GM11168 (cell line): ENCODE data around the gene DEFB121.
"Not testable (repeated sequence)": the region's sequence is repeated elsewhere in the genome, so short reads cannot be mapped to it uniquely, and the experiment has no call there.

Experiments
- in situ Hi-C: fragments of 300-500 bp; cut with MboI; formaldehyde crosslinking; loops from one replicate; pipeline ENCODE4 v1.12.0; 2022; ENCODE audit warnings: low sequenced_read_pairs; ENCODE audit not compliant: unreplicated experiment

DEFB121 gene, protein sequence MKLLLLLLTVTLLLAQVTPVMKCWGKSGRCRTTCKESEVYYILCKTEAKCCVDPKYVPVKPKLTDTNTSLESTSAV

DNA sequence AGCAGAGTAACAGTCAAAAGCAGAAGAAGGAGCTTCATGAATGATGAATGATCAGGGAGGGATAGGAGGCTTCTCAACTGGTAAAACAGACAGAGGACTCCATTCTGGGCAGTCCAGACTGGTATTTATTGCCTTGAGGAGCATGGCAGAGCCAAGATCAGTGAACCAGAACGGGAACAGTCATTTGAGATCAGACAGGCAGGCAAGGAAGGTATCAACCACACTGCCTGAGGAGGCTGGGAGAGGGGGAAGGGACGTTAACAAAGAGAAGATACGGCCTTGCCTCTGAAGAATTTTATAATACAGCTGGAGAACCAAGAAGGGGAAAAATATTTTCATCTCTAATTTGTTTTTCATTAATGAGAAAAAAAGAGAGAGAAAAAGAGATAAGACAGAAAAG, at the start of gene DEFB121:
TSS of gene DEFB121 (minus strand) at position 101 of the 400 bp plus-strand sequence. CDS start at position 38, 63 bp downstream.
- in situ Hi-C loops = no loop called here

DNA sequence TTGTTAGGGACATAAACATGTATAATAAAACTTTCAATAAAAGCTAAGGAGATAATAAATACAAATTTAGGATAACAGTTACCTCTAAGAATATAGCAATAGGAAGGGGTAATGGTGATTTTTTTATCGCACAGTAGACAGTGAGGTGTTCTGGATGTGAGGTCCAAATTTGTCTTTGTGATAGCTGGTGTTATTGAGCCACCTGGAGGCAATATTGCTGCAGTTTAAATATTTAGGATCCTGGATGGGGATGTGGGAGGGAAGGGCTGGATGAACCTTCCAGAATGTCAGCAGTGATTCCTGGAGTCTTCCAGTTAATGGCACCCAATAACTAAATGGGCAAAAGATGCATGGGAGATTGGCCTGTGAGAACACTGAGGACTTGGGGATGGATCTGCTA, 48.3 kb upstream of the DEFB121 start:
- in situ Hi-C loops = loop anchor here (5.0 kb wide), 1 partner anchor 48 kb away; no protein-coding TSS in a partner anchor

DNA sequence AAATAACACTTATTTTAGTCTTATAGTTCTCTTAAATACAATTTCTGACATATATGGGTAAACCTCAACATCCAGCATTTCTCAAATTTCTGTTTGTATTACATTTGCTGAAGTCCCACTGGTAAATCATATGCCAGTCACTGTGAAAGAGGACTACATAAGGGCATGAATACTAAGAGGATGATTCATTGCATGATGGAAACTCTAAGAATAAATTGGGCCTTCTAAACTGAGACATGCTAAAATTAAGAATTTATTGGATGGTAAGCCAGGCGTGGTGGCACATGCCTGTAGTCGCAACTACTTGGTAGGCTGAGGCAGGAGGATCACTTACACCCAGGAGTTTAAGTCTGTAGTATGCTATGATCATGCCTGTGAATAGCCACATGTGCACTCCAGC, 46.6 kb upstream of the DEFB121 start:
- in situ Hi-C loops = loop anchor here (5.0 kb wide), 1 partner anchor 50 kb away; no protein-coding TSS in a partner anchor

DNA sequence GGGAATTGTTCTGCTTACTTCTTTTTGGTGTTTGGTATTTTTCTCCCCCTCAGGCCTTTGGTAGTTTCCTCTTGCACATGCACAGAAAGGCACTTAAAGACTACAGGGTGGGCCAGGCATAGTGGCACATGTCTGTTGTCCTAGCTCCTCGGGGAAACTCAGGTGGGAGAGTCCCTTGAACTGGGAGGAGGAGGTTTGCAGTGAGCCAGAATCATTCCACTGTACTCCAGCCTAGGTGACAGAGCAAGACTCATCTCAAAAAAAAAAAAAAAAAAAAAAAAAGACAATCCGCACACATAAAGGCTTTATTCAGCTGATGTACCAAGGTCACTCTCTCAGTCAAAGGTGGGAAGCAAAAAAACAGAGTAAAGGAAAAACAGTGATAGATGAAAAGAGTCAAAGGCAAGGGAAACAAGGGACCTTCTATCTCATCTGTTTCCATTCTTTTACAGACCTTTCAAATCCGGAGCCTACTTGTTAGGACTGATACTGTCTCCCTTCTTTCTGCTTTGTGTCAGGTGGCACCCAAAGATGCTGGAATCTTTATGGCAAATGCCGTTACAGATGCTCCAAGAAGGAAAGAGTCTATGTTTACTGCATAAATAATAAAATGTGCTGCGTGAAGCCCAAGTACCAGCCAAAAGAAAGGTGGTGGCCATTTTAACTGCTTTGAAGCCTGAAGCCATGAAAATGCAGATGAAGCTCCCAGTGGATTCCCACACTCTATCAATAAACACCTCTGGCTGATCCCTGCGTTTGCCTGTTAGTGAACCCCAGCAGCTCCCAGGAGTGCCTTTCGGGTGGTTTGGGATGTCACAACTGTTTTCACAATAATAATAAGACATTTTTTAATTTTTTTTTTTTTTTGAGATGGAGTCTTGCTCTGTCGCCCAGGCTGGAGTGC, 43.7 kb upstream of the DEFB121 start:
- in situ Hi-C loops = loop anchor here (5.0 kb wide), 1 partner anchor 53 kb away; no protein-coding TSS in a partner anchor

DNA sequence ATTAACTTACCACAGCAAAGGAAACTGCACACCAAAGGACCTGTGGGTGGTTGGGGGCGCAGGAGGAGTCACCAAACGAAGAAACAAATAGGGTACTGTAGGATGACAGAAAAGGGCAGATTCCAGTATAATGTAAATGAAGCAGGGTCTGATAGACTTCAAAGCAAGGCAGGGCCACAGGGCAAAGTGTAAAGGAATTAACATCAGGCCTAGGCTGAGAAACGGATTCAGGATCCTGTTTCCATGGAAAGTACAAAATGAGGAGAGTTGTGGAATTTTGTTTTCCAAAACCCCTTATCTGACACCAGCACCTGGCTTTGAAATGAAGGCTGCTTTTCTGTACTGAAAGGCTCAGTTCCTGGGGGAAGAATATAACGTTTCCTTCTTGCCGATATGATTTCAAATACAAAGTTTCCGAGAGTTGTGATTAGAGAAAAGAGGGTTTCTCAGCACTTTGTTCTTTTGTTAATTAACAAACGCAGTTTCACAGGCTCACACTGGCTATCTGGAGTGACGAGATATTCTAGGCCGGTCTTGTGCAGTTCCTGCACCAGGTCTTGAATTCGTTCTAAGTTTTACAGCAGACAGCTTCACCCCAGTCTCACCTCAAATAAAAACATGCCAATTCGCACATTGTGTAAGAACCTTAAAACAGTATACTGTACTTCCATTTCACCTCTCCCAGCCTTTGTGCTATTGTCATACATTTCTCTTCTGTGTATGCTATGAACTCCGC, 40.2 kb upstream of the DEFB121 start:
- in situ Hi-C loops = no loop called here

DNA sequence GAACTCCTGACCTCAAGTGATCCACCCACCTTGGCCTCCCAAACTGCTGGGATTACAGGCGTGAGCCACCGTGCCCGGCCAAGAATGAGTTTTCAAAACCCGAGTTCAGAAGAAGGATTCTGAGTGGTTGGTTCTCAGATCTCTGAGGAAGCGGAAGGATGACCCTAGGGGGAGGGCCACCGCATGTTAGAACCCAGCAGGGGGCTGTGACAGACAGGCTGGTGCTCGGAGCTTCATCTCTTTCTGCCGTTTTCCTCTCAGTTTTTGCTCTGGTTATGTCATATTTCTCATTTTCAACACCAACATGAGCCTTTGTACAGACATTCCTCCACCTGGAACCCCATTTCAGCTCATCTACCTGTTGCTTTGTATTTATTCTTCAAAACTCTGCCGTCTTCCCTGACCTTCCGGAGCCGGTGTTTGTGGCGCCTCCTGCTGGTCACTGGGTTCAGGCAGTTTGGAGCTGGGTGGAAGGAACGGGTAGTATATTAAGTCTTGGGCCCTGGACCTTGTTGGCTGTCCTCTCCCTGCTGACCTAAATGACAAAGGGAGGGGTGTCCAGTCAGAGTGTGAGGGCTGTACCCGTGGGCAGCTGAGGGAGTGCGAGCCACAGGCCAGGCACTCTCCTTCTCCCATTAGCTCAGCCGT, 34.1 kb upstream of the DEFB121 start, which contains the start of gene DEFB123:
TSS of gene DEFB123 (plus strand) at position 621 of the 648 bp plus-strand sequence. CDS start 67 bp downstream, outside the sequence.
- in situ Hi-C loops = no loop called here

DNA sequence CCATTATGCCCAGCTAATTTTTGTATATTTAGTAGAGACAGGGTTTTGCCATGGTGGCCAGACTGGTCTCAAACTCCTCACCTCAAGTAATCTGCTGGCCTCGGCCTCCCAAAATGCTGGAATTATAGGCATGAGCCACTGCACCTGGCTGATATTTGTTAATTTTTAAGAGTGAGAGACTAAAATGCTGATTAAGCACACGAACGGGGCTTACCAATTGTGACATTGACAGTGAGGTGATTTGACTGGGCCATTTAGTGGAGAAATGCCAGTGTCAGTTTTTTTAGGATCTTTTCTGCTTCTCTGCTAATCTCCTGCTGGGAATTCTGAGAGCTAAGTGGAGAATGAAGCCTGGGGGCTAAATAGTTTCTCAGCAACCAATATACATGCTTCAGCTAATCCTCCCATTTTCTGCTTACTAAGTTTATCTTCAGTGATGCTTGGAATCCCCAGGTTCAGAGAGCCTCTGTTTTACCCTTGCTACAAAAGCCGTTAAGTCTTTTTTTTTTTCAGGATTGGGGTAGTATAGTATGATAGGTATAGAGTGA, 24.6 kb upstream of the DEFB121 start:
- in situ Hi-C loops = no loop called here

DNA sequence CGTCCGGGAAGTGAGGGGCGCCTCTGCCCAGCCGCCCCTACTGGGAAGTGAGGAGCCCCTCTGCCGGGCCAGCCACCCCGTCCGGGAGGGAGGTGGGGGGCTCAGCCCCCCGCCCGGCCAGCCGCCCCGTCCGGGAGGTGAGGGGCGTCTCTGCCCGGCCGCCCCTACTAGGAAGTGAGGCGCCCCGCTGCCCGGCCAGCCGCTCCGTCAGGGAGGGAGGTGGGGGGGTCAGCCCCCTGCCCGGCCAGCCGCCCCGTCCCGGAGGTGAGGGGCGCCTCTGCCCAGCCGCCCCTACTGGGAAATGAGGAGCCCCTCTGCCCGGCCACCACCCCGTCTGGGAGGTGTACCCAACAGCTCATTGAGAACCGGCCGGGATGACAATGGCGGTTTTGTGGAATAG, 21.6 kb upstream of the DEFB121 start:
- in situ Hi-C loops = not testable (repeated sequence)

DNA sequence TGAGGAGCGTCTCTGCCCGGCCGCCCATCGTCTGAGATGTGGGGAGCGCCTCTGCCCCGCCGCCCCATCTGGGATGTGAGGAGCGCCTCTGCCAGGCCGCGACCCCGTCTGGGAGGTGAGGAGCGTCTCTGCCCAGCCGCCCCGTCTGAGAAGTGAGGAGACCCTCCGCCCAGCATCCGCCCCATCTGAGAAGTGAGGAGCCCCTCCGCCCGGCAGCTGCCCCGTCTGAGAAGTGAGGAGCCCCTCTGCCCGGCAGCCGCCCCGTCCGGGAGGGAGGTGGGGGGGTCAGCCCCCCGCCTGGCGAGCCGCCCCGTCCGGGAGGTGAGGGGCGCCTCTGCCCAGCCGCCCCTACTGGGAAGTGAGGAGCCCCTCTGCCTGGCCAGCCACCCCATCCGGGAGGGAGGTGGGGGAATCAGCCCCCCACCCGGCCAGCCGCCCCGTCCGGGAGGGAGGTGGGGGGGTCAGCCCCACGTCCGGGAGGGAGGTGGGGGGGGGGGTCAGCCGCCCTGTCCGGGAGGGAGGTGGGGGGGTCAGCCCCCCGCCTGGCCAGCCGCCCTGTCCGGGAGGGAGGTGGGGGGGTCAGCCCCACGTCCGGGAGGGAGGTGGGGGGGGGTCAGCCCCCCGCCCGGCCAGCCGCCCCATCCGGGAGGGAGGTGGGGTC, 21.0 kb upstream of the DEFB121 start:
- in situ Hi-C loops = not testable (repeated sequence)

DNA sequence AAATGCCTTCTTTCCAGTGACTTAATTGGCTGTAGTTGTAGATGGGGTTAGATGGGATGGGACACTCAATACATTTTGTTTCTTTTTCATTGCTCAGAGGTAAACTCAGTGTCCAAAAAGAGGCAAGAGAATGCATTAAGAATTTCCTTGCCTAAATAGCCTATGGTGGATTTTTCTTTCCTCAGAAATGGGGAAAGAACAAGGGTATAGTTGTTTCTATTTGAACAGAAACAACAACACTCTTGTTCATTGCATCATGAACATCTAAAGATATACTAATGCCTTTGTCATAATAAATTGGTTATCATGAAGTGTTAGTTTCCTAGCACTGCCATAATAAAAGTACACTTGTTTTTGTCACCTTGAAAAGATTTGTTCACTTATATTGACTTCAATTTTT, 19.8 kb upstream of the DEFB121 start:
- in situ Hi-C loops = no loop called here

DNA sequence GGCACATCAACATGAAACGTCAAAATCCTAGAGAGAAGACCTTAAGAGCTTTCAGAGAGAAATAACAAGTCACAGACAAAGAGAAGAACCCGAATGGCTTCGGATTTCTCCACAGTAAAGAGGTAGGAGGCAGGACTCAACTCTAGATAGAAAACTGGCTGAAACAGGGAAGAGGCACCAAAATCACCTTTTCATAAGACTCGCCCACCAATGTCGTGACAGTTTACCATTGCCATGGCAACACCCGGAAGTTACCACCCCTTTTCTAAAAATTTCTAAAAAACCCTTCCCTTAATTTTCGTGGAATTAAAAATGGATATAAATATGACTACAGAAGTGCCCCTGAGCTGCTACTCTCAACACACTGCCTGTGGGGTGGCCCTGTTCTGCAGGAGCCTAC, 12.3 kb upstream of the DEFB121 start:
- in situ Hi-C loops = no loop called here

DNA sequence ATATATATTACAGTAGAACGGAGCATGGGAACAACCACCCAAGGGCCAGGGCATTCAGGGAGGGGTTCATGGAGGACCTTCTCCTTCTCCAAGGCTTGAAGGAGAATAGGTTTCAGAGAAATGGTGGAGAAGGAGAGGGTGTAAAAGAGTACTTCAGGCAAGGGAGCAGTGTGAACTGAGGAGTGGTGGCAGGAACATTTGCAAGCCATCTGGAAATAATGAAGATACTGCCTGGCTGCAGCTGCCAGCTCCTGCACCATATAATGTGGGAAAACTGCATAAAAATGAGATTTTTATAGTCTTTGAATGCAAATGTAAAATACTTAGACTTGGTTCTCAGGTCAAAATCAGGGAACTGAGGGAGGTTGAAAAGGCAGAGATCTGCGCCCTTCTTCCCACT, 9.6 kb upstream of the DEFB121 start:
- in situ Hi-C loops = no loop called here

DNA sequence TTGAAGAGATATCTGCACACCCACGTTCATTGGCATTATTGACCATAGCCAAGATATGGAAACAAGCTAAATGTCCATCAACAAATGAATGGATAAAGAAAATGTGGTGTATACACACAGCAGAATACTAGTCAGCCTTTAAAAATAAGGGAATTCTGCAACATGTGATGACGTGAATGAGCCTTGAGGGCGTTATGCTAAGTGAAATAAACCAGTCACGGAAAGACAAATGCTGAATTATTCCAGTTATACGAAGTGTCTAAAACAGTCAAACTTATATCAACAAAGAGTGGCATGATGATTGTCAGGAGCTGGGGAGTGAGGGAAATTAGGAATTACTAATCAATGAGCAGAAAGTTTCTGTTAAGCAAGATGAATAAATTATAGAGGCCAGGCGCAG, 8.4 kb upstream of the DEFB121 start:
- in situ Hi-C loops = no loop called here

DNA sequence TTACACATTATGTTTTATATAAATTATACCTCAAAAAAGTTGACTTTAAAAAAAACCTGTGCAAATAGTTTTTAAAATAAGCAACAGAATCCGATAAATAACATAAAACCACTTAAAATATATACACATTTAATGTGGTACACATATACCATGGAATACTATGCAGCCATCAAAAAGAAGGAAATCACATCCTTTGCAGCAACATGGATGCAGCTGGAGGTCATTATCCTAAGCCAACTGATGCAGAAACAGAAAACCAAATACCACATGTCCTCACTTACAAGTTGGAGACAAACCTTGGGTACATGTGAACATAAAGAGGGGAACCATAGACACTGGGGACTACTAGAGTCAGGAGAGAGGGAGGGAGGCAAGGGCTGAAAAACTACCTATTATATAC, 4.0 kb upstream of the DEFB121 start:
- in situ Hi-C loops = no loop called here

DNA sequence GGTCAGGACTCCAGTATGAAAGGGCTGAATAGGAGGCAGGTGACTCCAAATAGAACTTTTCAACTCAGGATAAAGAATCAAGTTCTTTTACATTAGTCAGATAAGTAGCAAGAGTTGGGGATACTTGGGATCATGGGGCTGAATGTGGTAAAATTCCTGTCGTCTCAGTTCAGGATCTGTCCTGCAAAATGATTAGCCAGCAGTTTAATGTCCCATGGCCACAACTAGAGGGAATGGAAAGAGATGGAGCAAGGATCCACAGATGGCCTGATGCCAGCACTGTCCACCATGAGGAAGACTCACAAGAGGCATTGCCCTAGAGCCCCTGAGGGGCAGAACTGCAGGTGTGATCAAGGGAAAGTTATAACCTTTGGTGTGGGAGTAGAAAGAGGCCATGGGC, 2.1 kb downstream of the DEFB121 start:
- in situ Hi-C loops = no loop called here

DNA sequence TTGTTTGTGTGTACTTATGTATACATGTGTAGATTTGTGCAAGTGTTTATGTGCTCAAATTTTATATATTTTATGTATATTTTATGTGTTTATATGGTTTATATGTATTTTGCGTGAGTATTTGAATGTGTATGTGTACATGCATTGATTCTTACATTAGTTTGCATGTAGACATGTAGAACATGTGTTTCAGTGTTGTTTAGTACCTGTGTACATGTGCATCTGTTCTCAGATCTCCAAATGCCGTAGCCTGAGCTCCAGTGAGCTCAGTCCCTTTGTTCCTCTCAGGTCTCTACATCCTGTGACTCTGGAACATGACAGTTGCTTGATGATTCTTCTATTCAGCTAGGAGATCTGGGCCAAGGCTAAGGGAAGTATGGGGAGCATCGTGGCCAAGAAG, 11.1 kb downstream of the DEFB121 start:
- in situ Hi-C loops = no loop called here

DNA sequence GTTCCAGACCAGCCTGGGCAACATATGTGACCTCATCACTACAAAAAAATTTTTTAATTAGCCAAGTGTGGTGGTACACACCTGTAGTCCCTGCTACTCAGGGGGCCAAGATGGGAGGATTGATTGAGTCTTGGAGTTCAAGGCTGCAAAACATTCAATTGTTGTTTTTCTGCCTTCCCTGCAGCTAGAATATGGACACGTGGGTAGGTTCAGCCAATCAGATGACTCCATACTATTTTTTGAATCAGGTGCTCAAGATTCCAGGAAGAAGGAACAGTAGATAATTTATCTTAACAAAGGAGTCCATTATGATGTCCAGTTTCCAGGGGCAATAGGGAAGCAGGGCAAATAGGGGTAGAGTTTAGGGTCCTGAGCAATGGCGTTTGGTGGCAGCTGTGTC, 13.2 kb downstream of the DEFB121 start:
- in situ Hi-C loops = no loop called here

DNA sequence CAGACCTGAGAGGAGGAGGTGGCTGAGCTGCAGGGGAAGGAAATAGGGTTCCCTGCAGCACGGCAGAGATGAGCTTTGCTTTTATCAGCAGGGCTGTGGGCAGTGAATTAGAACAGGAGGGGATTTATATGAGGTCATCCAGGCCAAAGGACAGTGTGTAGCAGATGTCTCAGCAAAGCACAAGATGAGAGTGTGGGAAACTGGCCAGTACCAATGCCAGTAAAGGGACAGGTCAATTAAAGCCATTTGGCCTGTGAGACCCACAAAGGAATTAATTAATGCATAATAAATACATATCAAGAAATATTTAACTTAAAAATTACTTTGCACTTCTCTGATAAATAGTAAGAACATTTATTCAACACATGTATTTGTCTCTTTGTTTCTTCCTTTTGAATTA, 15.5 kb downstream of the DEFB121 start, which contains the start of gene DEFB119:
TSS of gene DEFB119 (minus strand) at position 101 of the 400 bp plus-strand sequence. CDS start 107 bp downstream, outside the sequence.
- in situ Hi-C loops = no loop called here

DNA sequence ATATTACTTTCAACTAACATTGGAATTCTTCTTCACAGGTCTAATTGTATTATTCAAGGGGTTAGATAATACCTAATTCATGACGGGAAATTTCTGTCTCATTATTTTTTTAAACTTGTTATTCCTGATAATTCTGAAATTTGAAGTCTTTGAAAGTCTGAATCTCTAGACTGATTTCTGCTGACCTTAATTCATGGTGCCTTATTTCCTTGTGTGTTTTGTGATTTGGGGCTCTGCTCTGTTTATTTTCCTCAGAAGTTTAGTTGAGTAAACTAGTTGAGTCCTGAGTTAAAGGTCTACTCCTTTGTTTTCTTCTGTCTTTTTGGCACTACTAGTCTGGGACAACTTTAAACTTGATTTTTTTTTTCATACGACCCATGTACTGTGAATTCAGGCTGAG, 31.7 kb downstream of the DEFB121 start:
- in situ Hi-C loops = no loop called here
